Measurements from ENCODE around the gene MED20.

MED20 gene

GRCh38 chr6:41932378-41932777 is 11.4 kb upstream of the MED20 start:
- in situ Hi-C loops (cut with HindIII; ENCODE audit: low sequenced_read_pairs), result loop anchor here (5.0 kb wide), 2 partner anchors 60 to 105 kb away; no protein-coding TSS in a partner anchor
- TF ChIP-seq CTCF (IDR thresholded peaks at IDR 0.05; ENCODE audit: low read depth, low read length, missing control alignments), result no peak
- no peak for DNase-seq (ENCODE audit: low read depth)
- no peak overlapping the region for H3K4me3 ChIP-seq (ENCODE audit: low read depth, low read length)

GRCh38 chr6:41931792-41932191 is 10.9 kb upstream of the MED20 start:
- H3K4me3 ChIP-seq (ENCODE audit: low read depth, low read length), result no peak overlapping the region
- in situ Hi-C loops (cut with HindIII; ENCODE audit: low sequenced_read_pairs), result loop anchor here (5.0 kb wide), 2 partner anchors 59 to 106 kb away; no protein-coding TSS in a partner anchor
- TF ChIP-seq CTCF (IDR thresholded peaks at IDR 0.05; ENCODE audit: low read depth, low read length, missing control alignments), result no peak
- no peak for DNase-seq (ENCODE audit: low read depth)

GRCh38 chr6:41929924-41930323 is 9.0 kb upstream of the MED20 start:
- no peak for TF ChIP-seq CTCF (IDR thresholded peaks at IDR 0.05; ENCODE audit: low read depth, low read length, missing control alignments)
- no peak for DNase-seq (ENCODE audit: low read depth)
- no peak overlapping the region for H3K4me3 ChIP-seq (ENCODE audit: low read depth, low read length)
- in situ Hi-C loops (cut with HindIII; ENCODE audit: low sequenced_read_pairs), result loop anchor here (5.0 kb wide), 2 partner anchors 58 to 107 kb away; no protein-coding TSS in a partner anchor

- in situ Hi-C loops (cut with HindIII; ENCODE audit: low sequenced_read_pairs), result no loop called here
- DNase-seq (ENCODE audit: low read depth), result no peak
- no peak for TF ChIP-seq CTCF (IDR thresholded peaks at IDR 0.05; ENCODE audit: low read depth, low read length, missing control alignments)
Observed at GRCh38 chr6:41927253-41927652, 6.3 kb upstream of the MED20 start.

GRCh38 chr6:41922154-41922553 is 1.2 kb upstream of the MED20 start:
- peak overlapping the region; percentile 83 for H3K4me3 ChIP-seq (ENCODE audit: low read depth, low read length)
- in situ Hi-C loops (cut with HindIII; ENCODE audit: low sequenced_read_pairs), result no loop called here
- DNase-seq (ENCODE audit: low read depth), result no peak
- TF ChIP-seq CTCF (IDR thresholded peaks at IDR 0.05; ENCODE audit: low read depth, low read length, missing control alignments), result no peak

More at GRCh38 chr6:41927253-41927652, 6.3 kb upstream of the MED20 start:
- H3K4me3 ChIP-seq (ENCODE audit: low read depth, low read length), result no peak overlapping the region

- in situ Hi-C loops (cut with HindIII; ENCODE audit: low sequenced_read_pairs), result no loop called here
- TF ChIP-seq CTCF (IDR thresholded peaks at IDR 0.05; ENCODE audit: low read depth, low read length, missing control alignments), result no peak
- H3K4me3 ChIP-seq (ENCODE audit: low read depth, low read length), result peak overlapping the region; percentile 83
- DNase-seq (ENCODE audit: low read depth), result no peak
Observed at GRCh38 chr6:41921712-41921998, 716 bp upstream of the MED20 start.

GRCh38 chr6:41917528-41917927 is 3.4 kb downstream of the MED20 start:
- TF ChIP-seq CTCF (IDR thresholded peaks at IDR 0.05; ENCODE audit: low read depth, low read length, missing control alignments), result no peak
- DNase-seq (ENCODE audit: low read depth), result peak; percentile 87
- H3K4me3 ChIP-seq (ENCODE audit: low read depth, low read length), result no peak overlapping the region
- in situ Hi-C loops (cut with HindIII; ENCODE audit: low sequenced_read_pairs), result no loop called here
